Activated B cell treated with CpG ODN at 0.5 μM for 24 hours (primary cell): Measurements from ENCODE around the gene CCDC154. TPM values are rescaled to one million over a fixed set of nuclear protein-coding genes. Genes with fewer than 3 reads are reported as not detected.

Source experiments
- ATAC-seq: fragments of 200-7000 bp; cut with Tn5 transposase; one replicate; pipeline ENCODE4 v1.10.0; 2021; ENCODE audit warnings: low read depth, mild to moderate bottlenecking, moderate library complexity
- CTCF ChIA-PET: fragments of 350-600 bp; sonication (Branson Sonifier 250); formaldehyde crosslinking; loops from one replicate; lab custom pipeline; 2021; ENCODE audit warnings: antibody characterized with exemption; lab: Charles Lee
- POLR2A ChIA-PET: fragments of 350-600 bp; sonication (Branson Sonifier 250); formaldehyde crosslinking; loops from one replicate; lab custom pipeline; 2021; ENCODE audit warnings: antibody characterized with exemption; lab: Charles Lee
- DNase-seq: peaks from one replicate; pipeline ENCODE4 v3.0.0; 2022
- H3K27ac Mint-ChIP-seq: one replicate; pipeline ENCODE4 v1.8.0; 2020; ENCODE audit warnings: mixed read lengths
- H3K27me3 Mint-ChIP-seq: one replicate; pipeline ENCODE4 v1.8.0; 2021; ENCODE audit warnings: mixed read lengths
- H3K36me3 Mint-ChIP-seq: one replicate; pipeline ENCODE4 v1.8.0; 2021; ENCODE audit warnings: low read depth, mixed read lengths
- H3K4me1 Mint-ChIP-seq: one replicate; pipeline ENCODE4 v1.8.0; 2021; ENCODE audit warnings: mixed read lengths
- H3K4me3 Mint-ChIP-seq: one replicate; pipeline ENCODE4 v1.8.0; 2020; ENCODE audit warnings: mild to moderate bottlenecking, mixed read lengths
- H3K9me3 Mint-ChIP-seq: one replicate; pipeline ENCODE4 v1.8.0; 2020; ENCODE audit warnings: mixed read lengths
- CTCF ChIP-seq: fragments of 200-600 bp; IDR thresholded peaks from one replicate; pipeline ENCODE4 v1.8.0; 2022; ENCODE audit warnings: antibody characterized with exemption, mild to moderate bottlenecking
- intact Hi-C: fragments of 100-400 bp; cut with micrococcal nuclease; formaldehyde crosslinking; loops from one replicate; pipeline ENCODE4 v1.15.1; 2024
- total RNA-seq: library from RNA; stranded (reverse); gene quantifications from 2 replicates; pipeline ENCODE4 v1.2.3, GENCODE V29; 2022

The CCDC154 gene
- total RNA-seq, 1 donor from 2014 or later = 6.7 TPM

GRCh38 chr16:1430214-1430758, 14.1 kb downstream of the CCDC154 start:
- H3K36me3 Mint-ChIP-seq = no peaks in the 10 kb centered on the region
- H3K27me3 Mint-ChIP-seq = no peaks in the 10 kb centered on the region
- H3K4me3 Mint-ChIP-seq = no peak overlapping the region
- intact Hi-C loops = no loop called here
- DNase-seq (no peak), ATAC-seq (no peak)
- CTCF ChIA-PET = interaction anchor here (1.2 kb wide), 1 partner anchor 108 kb away, joined by 3 read pairs; no protein-coding TSS in a partner anchor
- H3K9me3 Mint-ChIP-seq = no peaks in the 10 kb centered on the region
- POLR2A ChIA-PET = interaction anchor here (0.8 to 1.7 kb wide), 2 partner anchors 9 to 62 kb away, joined by 3 to 7 read pairs; partner anchors contain the start of gene UQCC4
- H3K4me1 Mint-ChIP-seq = peaks cover 4% of the 10 kb centered on the region
- peak overlapping the region; percentile 24 for H3K27ac Mint-ChIP-seq
- TF ChIP-seq CTCF = no peak

- no peak for TF ChIP-seq CTCF
- CTCF ChIA-PET = interaction anchor here (0.9 to 1.5 kb wide), 3 partner anchors 29 to 114 kb away, joined by 3 to 4 read pairs (median 3); no protein-coding TSS in a partner anchor
- intact Hi-C loops = loop anchor here (2.0 to 5.0 kb wide), 2 partner anchors 109 to 133 kb away; no protein-coding TSS in a partner anchor
- H3K4me3 Mint-ChIP-seq = no peak overlapping the region
- H3K9me3 Mint-ChIP-seq = no peaks in the 10 kb centered on the region
- DNase-seq (no peak), ATAC-seq (no peak)
- no peaks in the 10 kb centered on the region for H3K27me3 Mint-ChIP-seq
- H3K27ac Mint-ChIP-seq = no peak overlapping the region
- POLR2A ChIA-PET = interaction anchor here (0.6 to 2.5 kb wide), 5 partner anchors 9 to 249 kb away, joined by 4 to 16 read pairs (median 6); partner anchors contain the start of genes JPT2, TELO2 and UQCC4
- H3K4me1 Mint-ChIP-seq = peaks cover 4% of the 10 kb centered on the region
- H3K36me3 Mint-ChIP-seq = no peaks in the 10 kb centered on the region
These were observed 14.7 kb downstream of the CCDC154 start for GRCh38 chr16:1429631-1430030.

GRCh38 chr16:1429012-1429411, 15.3 kb downstream of the CCDC154 start:
- no peak for DNase-seq
- ChIA-PET POLR2A (interaction anchor here (0.6 to 2.5 kb wide), 7 partner anchors 8 to 277 kb away, joined by 4 to 16 read pairs (median 5); partner anchors contain the start of genes JPT2, MAPK8IP3, TELO2 and UQCC4), CTCF (interaction anchor here (0.6 to 1.5 kb wide), 7 partner anchors 30 to 278 kb away, joined by 3 to 7 read pairs (median 3); partner anchors contain the start of gene JPT2)
- no peak for ATAC-seq
- no peak for TF ChIP-seq CTCF
- no peaks in the 10 kb centered on the region for H3K27me3 Mint-ChIP-seq
- no peak overlapping the region for H3K27ac Mint-ChIP-seq
- no peak overlapping the region for H3K4me3 Mint-ChIP-seq
- no peaks in the 10 kb centered on the region for H3K9me3 Mint-ChIP-seq
- intact Hi-C loops = loop anchor here (2.0 to 5.0 kb wide), 2 partner anchors 110 to 133 kb away; no protein-coding TSS in a partner anchor
- peaks cover 4% of the 10 kb centered on the region for H3K4me1 Mint-ChIP-seq
- H3K36me3 Mint-ChIP-seq = no peaks in the 10 kb centered on the region

DNA sequence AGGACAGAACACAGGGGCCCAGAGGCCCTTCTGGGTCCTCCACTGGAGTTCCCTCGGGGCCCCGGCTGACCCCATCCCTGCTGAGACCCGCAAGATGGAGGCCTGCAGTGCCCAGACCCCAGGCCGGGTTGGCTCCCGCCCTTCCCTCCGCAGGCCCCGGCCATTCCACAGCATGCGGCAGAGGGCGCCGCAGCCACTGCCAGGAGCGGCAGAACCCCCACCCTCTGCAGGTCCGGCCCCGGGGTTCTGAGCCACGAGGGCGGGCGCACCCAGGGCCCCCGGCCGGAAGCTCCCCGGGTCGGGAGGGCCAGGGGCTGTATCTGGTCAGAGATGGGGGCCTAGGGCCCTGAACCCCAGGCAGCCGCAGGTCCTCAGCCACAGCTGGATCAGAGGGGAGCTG, 15.8 kb downstream of the CCDC154 start:
- ChIA-PET CTCF (interaction anchor here (0.6 to 1.5 kb wide), 7 partner anchors 30 to 278 kb away, joined by 3 to 7 read pairs (median 3); partner anchors contain the start of gene JPT2), POLR2A (interaction anchor here (0.7 to 2.5 kb wide), 7 partner anchors 8 to 277 kb away, joined by 4 to 16 read pairs (median 4); partner anchors contain the start of genes JPT2, MAPK8IP3, TELO2 and UQCC4)
- H3K36me3 Mint-ChIP-seq = no peaks in the 10 kb centered on the region
- peak; percentile 93 for ATAC-seq
- DNase-seq = peak; percentile 62
- H3K27ac Mint-ChIP-seq = no peak overlapping the region
- intact Hi-C loops = loop anchor here (2.0 to 5.0 kb wide), 2 partner anchors 110 to 134 kb away; no protein-coding TSS in a partner anchor
- no peaks in the 10 kb centered on the region for H3K9me3 Mint-ChIP-seq
- no peak for TF ChIP-seq CTCF
- H3K4me3 Mint-ChIP-seq = no peak overlapping the region
- H3K4me1 Mint-ChIP-seq = peaks cover 4% of the 10 kb centered on the region
- H3K27me3 Mint-ChIP-seq = no peaks in the 10 kb centered on the region
